GM19395 (cell line): ENCODE results near the gene NOPCHAP1.
"Not testable (repeated sequence)": the region's sequence is repeated elsewhere in the genome, so short reads cannot be mapped to it uniquely, and the experiment has no call there.

Source experiments
- ATAC-seq: cut with Tn5 transposase; IDR thresholded peaks from one replicate; pipeline ENCODE4 v1.9.1; 2021; ENCODE audit warnings: mild to moderate bottlenecking, moderate library complexity; ENCODE audit not compliant: unreplicated experiment

NOPCHAP1 gene

GRCh38 chr12:104964167-104964855 is 21.8 kb upstream of the NOPCHAP1 start:
- ATAC-seq: no peak

- no peak for ATAC-seq
These were observed 21.3 kb upstream of the NOPCHAP1 start for GRCh38 chr12:104964856-104965205.

GRCh38 chr12:104966677-104967076 is 19.4 kb upstream of the NOPCHAP1 start:
- ATAC-seq: peak; percentile 93

GRCh38 chr12:104969343-104969742 is 16.8 kb upstream of the NOPCHAP1 start:
- ATAC-seq: no peak

GRCh38 chr12:104971306-104971705 is 14.8 kb upstream of the NOPCHAP1 start:
- no peak for ATAC-seq

GRCh38 chr12:104973250-104973649 is 12.9 kb upstream of the NOPCHAP1 start:
- no peak for ATAC-seq

GRCh38 chr12:104974626-104975290 is 11.4 kb upstream of the NOPCHAP1 start:
- ATAC-seq: peak; percentile 98

- no peak for ATAC-seq
These were observed 10.4 kb upstream of the NOPCHAP1 start for GRCh38 chr12:104975587-104976343.

GRCh38 chr12:104976703-104977102 is 9.4 kb upstream of the NOPCHAP1 start:
- no peak for ATAC-seq

GRCh38 chr12:104977688-104978087 is 8.4 kb upstream of the NOPCHAP1 start:
- not testable (repeated sequence) for ATAC-seq

GRCh38 chr12:104985206-104985605 is 910 bp upstream of the NOPCHAP1 start:
- no peak for ATAC-seq

- ATAC-seq: no peak
These were observed 4.8 kb downstream of the NOPCHAP1 start for GRCh38 chr12:104990950-104991349.

GRCh38 chr12:104991565-104992128 is 5.5 kb downstream of the NOPCHAP1 start:
- ATAC-seq: no peak

- no peak for ATAC-seq
These were observed 8.2 kb downstream of the NOPCHAP1 start for GRCh38 chr12:104994336-104994735.

GRCh38 chr12:104997541-104997940 is 11.4 kb downstream of the NOPCHAP1 start:
- ATAC-seq: no peak

- ATAC-seq: no peak
These were observed 12.6 kb downstream of the NOPCHAP1 start for GRCh38 chr12:104998423-104999346.

- no peak for ATAC-seq
These were observed 13.2 kb downstream of the NOPCHAP1 start for GRCh38 chr12:104999347-104999685.

GRCh38 chr12:105001476-105001875 is 15.4 kb downstream of the NOPCHAP1 start:
- ATAC-seq: no peak

GRCh38 chr12:105013892-105014291 is 27.8 kb downstream of the NOPCHAP1 start:
- ATAC-seq: no peak

- no peak for ATAC-seq
These were observed 28.5 kb downstream of the NOPCHAP1 start for GRCh38 chr12:105014603-105015002.

GRCh38 chr12:105015543-105015942 is 29.4 kb downstream of the NOPCHAP1 start:
- ATAC-seq: no peak
